Sigmoid colon (tissue), 7 donors: Measurements from ENCODE around the gene ATXN3. TPM values are rescaled to one million over a fixed set of nuclear protein-coding genes. Genes with fewer than 3 reads are reported as not detected.

Experiments
- DNase-seq: peaks from one replicate; pipeline ENCODE4 v3.0.0-alpha.2; 2019
- H3K27ac ChIP-seq, 4 donors: fragments of 200-600 bp; sonication (generic); one replicate each; pipeline ENCODE4 v1.5.1; 2016 to 2019; ENCODE audit warnings: mild to moderate bottlenecking in 1 of 4
- H3K27me3 ChIP-seq, 3 donors: fragments of 200-600 bp; sonication (generic); one replicate each; pipeline ENCODE4 v1.5.1; 2019; ENCODE audit warnings: mild to moderate bottlenecking in 1 of 3
- H3K36me3 ChIP-seq, 4 donors: fragments of 200-600 bp; sonication (generic); one replicate each; pipeline ENCODE4 v1.5.1; 2016 to 2019
- H3K4me1 ChIP-seq, 4 donors: fragments of 200-600 bp; sonication (generic); one replicate each; pipeline ENCODE4 v1.5.1; 2017 to 2019
- H3K4me3 ChIP-seq, 4 donors: fragments of 200-600 bp; sonication (generic); one replicate each; pipeline ENCODE4 v1.5.1; 2017 to 2019; ENCODE audit warnings: mild to moderate bottlenecking in 2 of 4, moderate library complexity in 1 of 4
- H3K9me3 ChIP-seq, 4 donors: fragments of 200-600 bp in 3 of 4; sonication (generic) in 3 of 4; one replicate each; pipeline versions ENCODE4 v1.5.1 to v1.6.1; 2013 to 2019
- CTCF ChIP-seq, 4 experiments: fragments of 450-650 bp in 3 of 4; fragments of 200-600 bp in 1 of 4; IDR thresholded peaks; one replicate each; pipeline ENCODE4 v1.5.1; 2016 to 2019; ENCODE audit warnings: antibody characterized with exemption in 4 of 4, mild to moderate bottlenecking in 3 of 4, moderate library complexity in 2 of 4
- EP300 ChIP-seq, 4 donors: sonication (generic); formaldehyde crosslinking; IDR thresholded peaks; one replicate each; pipeline ENCODE4 v1.6.1; 2017; ENCODE audit warnings: antibody characterized with exemption in 4 of 4
- POLR2A ChIP-seq, 2 donors: fragments of 450-650 bp; IDR thresholded peaks; one replicate each; pipeline ENCODE4 v1.6.1; 2016; ENCODE audit warnings: antibody characterized with exemption in 2 of 2, mild to moderate bottlenecking in 2 of 2, moderate library complexity in 2 of 2
- POLR2AphosphoS5 ChIP-seq, 4 donors: sonication (generic); formaldehyde crosslinking; IDR thresholded peaks; one replicate each; pipeline ENCODE4 v1.6.1; 2017; ENCODE audit warnings: antibody characterized with exemption in 4 of 4
- WGBS, 2 donors: extraction: QIAGEN DNeasy Blood & Tissue Kit; methylation state at CpG; one replicate each; pipeline ENCODE4 v1.1.7; 2013; 5-methylcytosine and 5-hydroxymethylcytosine counted together
- intact Hi-C: fragments of 100-400 bp; cut with DNase I; formaldehyde crosslinking; loops from one replicate; pipeline ENCODE4 v1.15.1; 2023
- polyA plus RNA-seq, 3 donors: library from polyadenylated mRNA; stranded (reverse); fragments of 200-250 nt; gene quantifications; one replicate each; pipeline ENCODE4 v1.2.3, GENCODE V29; 2013
- total RNA-seq, 4 donors: library from RNA; depleted of rRNA; stranded (reverse); fragments of >200 nt; gene quantifications; one replicate each; pipeline ENCODE4 v1.1.0, GENCODE V29; 2016
- donor health status: healthy with polysubstance abuse.
- donor health status: Bipolar disorder and iron deficiency.
- donor health status: healthy.

ATXN3 gene
- total and polyA plus RNA-seq, 7 donors = 9.0 to 48.5 (median 30.4) TPM

- DNase-seq = no peak
- H3K4me1 ChIP-seq = no peaks in the 10 kb centered on the region
- intact Hi-C loops = no loop called here
- H3K4me3 ChIP-seq = no peak overlapping the region
- no peak overlapping the region for H3K27ac ChIP-seq
- H3K36me3 ChIP-seq = peaks cover 0 to 72% (median 9%) of the 10 kb centered on the region in 4 donors
- WGBS, 2 donors = 92% methylated on average over 1 of the region's 1 CpG
- no peaks in the 10 kb centered on the region for H3K9me3 ChIP-seq
- H3K27me3 ChIP-seq = no peaks in the 10 kb centered on the region
- TF ChIP-seq CTCF (IDR thresholded peaks at IDR 0.05) (no peak), POLR2AphosphoS5 (IDR thresholded peaks at IDR 0.05) (no peak), POLR2A (IDR thresholded peaks at IDR 0.05) (no peak), EP300 (IDR thresholded peaks at IDR 0.05) (no peak)
Measured at GRCh38 chr14:92022036-92022435, 84.3 kb downstream of the ATXN3 start.

- Histone ChIP-seq H3K4me3 (no peak overlapping the region), H3K9me3 (no peaks in the 10 kb centered on the region), H3K36me3 (peaks cover 0 to 73% (median 9%) of the 10 kb centered on the region in 4 donors), H3K4me1 (no peaks in the 10 kb centered on the region), H3K27ac (no peak overlapping the region), H3K27me3 (no peaks in the 10 kb centered on the region)
- WGBS, 2 donors = 95% methylated on average over 3 of the region's 3 CpGs
- TF ChIP-seq POLR2A (IDR thresholded peaks at IDR 0.05) (no peak), POLR2AphosphoS5 (IDR thresholded peaks at IDR 0.05) (no peak), EP300 (IDR thresholded peaks at IDR 0.05) (no peak), CTCF (IDR thresholded peaks at IDR 0.05) (no peak)
- no peak for DNase-seq
- intact Hi-C loops = no loop called here
Measured at GRCh38 chr14:92021523-92021922, 84.9 kb downstream of the ATXN3 start.

- TF ChIP-seq POLR2AphosphoS5 (IDR thresholded peaks at IDR 0.05) (no peak), EP300 (IDR thresholded peaks at IDR 0.05) (no peak), POLR2A (IDR thresholded peaks at IDR 0.05) (no peak), CTCF (IDR thresholded peaks at IDR 0.05) (no peak)
- H3K36me3 ChIP-seq = peaks cover 0 to 79% (median 28%) of the 10 kb centered on the region in 4 donors
- H3K27me3 ChIP-seq = no peaks in the 10 kb centered on the region
- no peak overlapping the region for H3K4me3 ChIP-seq
- H3K4me1 ChIP-seq = no peaks in the 10 kb centered on the region
- no peak for DNase-seq
- H3K27ac ChIP-seq = no peak overlapping the region
- intact Hi-C loops = no loop called here
- H3K9me3 ChIP-seq = no peaks in the 10 kb centered on the region
Measured at GRCh38 chr14:92014040-92014439, 92.3 kb downstream of the ATXN3 start.

- 60 to 73% methylated on average over 4 of the region's 4 CpGs for WGBS, 2 donors
- no peaks in the 10 kb centered on the region for H3K27me3 ChIP-seq
- TF ChIP-seq POLR2AphosphoS5 (IDR thresholded peaks at IDR 0.05) (no peak), CTCF (IDR thresholded peaks at IDR 0.05) (no peak), POLR2A (IDR thresholded peaks at IDR 0.05) (no peak), EP300 (IDR thresholded peaks at IDR 0.05) (no peak)
- H3K36me3 ChIP-seq = peaks cover 0 to 92% (median 30%) of the 10 kb centered on the region in 4 donors
- intact Hi-C loops = no loop called here
- H3K9me3 ChIP-seq = no peaks in the 10 kb centered on the region
- no peak for DNase-seq
- H3K27ac ChIP-seq = no peak overlapping the region
- no peak overlapping the region for H3K4me3 ChIP-seq
- no peaks in the 10 kb centered on the region for H3K4me1 ChIP-seq
Measured at GRCh38 chr14:92012121-92012748, 94.1 kb downstream of the ATXN3 start.

- Histone ChIP-seq H3K36me3 (peaks cover 0 to 92% (median 29%) of the 10 kb centered on the region in 4 donors), H3K27me3 (no peaks in the 10 kb centered on the region), H3K4me1 (no peaks in the 10 kb centered on the region), H3K27ac (no peak overlapping the region), H3K4me3 (no peak overlapping the region), H3K9me3 (no peaks in the 10 kb centered on the region)
- WGBS, 2 donors = 95 to 96% methylated on average over 3 of the region's 3 CpGs
- DNase-seq = no peak
- no peak for TF ChIP-seq POLR2AphosphoS5 (IDR thresholded peaks at IDR 0.05)
- intact Hi-C loops = no loop called here
Measured at GRCh38 chr14:92010644-92011043, 95.7 kb downstream of the ATXN3 start.
